Skeletal muscle tissue (tissue), 4 donors: ENCODE results near the gene CES3. TPM values are rescaled to one million over a fixed set of nuclear protein-coding genes. Genes with fewer than 3 reads are reported as not detected.

Experiments
- H3K27ac ChIP-seq: one replicate; pipeline ENCODE4 v1.7.0; 2013; ENCODE audit warnings: mild to moderate bottlenecking, low read depth, low read length, inconsistent platforms
- H3K27me3 ChIP-seq, 3 donors: one replicate each; pipeline ENCODE4 v1.7.0; 2013; ENCODE audit warnings: low read length in 3 of 3; ENCODE audit not compliant: control insufficient read depth in 3 of 3, insufficient read depth in 3 of 3
- H3K36me3 ChIP-seq, 3 donors: one replicate each; pipeline ENCODE4 v1.7.0; 2013; ENCODE audit warnings: low read length in 3 of 3; ENCODE audit not compliant: control insufficient read depth in 3 of 3, insufficient read depth in 3 of 3
- H3K4me1 ChIP-seq, 3 donors: one replicate each; pipeline ENCODE4 v1.7.0; 2013; ENCODE audit warnings: low read length in 3 of 3, mild to moderate bottlenecking in 3 of 3; ENCODE audit not compliant: control insufficient read depth in 3 of 3, insufficient read depth in 3 of 3
- H3K4me3 ChIP-seq, 3 donors: one replicate each; pipeline ENCODE4 v1.7.0; 2013; ENCODE audit warnings: low read length in 3 of 3
- H3K9ac ChIP-seq, 3 donors: one replicate each; pipeline ENCODE4 v1.7.0; 2013; ENCODE audit warnings: low read length in 3 of 3, mild to moderate bottlenecking in 3 of 3, moderate library complexity in 2 of 3, low read depth in 1 of 3
- H3K9me3 ChIP-seq, 3 donors: one replicate each; pipeline ENCODE4 v1.7.0; 2013; ENCODE audit warnings: low read length in 3 of 3; ENCODE audit not compliant: control insufficient read depth in 3 of 3
- total RNA-seq: library from RNA; depleted of rRNA; stranded (reverse); fragments of >200 nt; gene quantifications from one replicate; pipeline ENCODE4 v1.2.3, GENCODE V29; 2014
- donor health status: Osteomylitis.

CES3 gene
- total RNA-seq, 1 donor from 2014 or later: 0.52 TPM

DNA sequence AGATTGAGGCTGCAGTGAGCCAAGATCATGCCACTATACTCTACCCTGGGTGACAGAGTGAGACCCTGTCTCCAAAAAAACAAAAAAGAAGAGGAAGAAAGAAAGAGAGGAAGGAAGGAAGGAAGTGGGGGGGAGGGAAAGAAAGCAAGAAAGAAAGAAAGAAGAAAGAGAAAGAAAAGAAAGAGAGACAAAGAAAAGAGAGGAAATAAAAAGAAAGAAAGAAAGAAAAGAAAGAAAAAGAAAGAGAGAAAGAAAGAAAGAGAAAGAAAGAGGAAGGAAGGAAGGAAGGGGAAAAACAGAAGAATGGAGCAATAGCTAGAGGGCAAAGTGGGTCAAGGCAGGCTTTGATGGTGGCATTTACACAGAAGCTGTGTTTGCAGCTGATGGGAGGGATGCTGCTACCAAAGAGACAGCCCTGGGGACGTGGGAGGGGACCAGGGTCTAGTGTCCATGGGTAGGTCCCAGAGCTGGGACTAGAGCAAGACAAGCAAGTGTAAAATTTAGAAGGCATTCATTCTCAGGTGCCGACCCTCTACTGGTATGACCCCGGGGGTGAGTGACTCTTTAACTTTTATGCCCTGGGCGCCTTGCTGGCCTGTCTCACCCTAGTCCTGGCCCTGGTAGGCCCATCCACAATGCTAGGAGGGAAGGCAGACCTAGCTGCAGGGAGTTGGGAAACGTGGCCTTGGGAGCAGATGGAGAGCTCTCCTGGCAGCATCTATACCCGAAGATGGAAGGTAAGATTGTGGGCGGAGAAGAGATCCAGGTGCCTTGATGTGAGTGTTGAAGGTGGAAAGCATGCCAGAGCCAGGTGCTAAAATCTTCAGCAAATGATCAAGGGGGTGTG is 2.0 kb upstream of the CES3 start:
- no peak overlapping the region for H3K4me3 ChIP-seq
- no peak overlapping the region for H3K27ac ChIP-seq
- no peak overlapping the region for H3K9ac ChIP-seq
- peaks cover 14 to 25% (median 16%) of the 10 kb centered on the region in 3 donors for H3K4me1 ChIP-seq
- H3K27me3 ChIP-seq: peaks cover 0 to 2% (median 0%) of the 10 kb centered on the region in 3 donors
- no peaks in the 10 kb centered on the region for H3K9me3 ChIP-seq
- peaks cover 0 to 19% (median 12%) of the 10 kb centered on the region in 3 donors for H3K36me3 ChIP-seq

DNA sequence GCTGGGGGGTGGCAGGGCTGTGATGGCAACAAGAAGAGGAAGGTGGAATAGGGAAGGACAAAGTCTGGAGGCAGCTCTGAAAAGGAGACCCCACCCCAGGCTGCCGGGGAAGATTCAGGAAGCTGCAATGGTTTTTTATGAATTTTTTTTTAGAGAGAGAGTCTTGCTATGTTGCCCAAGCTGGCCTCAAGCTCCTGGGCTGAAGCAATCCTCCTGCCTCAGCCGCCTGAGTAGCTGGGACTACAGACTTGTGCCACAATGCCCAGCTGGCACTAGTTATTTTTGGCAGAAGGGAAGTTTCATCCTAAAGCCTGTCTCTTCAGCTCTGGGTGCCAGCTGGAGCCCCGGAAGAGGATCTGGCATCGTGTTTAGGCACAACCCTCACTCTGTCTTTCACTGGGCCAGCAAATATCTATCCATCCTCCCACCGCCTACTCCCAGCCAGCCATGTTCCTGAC is 1.3 kb upstream of the CES3 start:
- Histone ChIP-seq H3K4me3 (no peak overlapping the region), H3K27ac (no peak overlapping the region), H3K27me3 (peaks cover 0 to 2% (median 0%) of the 10 kb centered on the region in 3 donors), H3K36me3 (peaks cover 0 to 26% (median 17%) of the 10 kb centered on the region in 3 donors), H3K9ac (peak overlapping the region in 1 of 3 donors; percentile 11), H3K4me1 (peaks cover 14 to 22% (median 16%) of the 10 kb centered on the region in 3 donors), H3K9me3 (no peaks in the 10 kb centered on the region)

DNA sequence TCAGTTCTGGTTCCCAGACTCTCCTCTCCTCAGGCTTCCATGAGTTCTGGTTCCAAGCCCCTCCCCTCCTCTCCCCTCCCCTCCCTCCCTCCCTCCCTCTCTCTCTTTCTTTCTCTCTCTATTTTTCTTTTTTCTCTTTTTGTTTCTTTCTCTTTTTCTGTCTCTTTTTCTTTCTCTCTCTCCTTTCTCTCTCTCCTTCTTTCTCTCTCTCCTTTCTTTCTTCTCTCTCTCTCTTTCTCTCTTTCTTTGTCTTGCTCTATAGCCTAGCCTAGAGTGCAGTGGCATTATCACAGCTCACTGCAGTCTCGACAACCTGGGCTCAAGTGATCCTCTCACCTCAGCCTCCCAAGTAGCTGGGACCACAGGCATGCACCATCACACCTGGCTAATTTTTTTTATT is 796 bp upstream of the CES3 start:
- H3K27ac ChIP-seq: no peak overlapping the region

DNA sequence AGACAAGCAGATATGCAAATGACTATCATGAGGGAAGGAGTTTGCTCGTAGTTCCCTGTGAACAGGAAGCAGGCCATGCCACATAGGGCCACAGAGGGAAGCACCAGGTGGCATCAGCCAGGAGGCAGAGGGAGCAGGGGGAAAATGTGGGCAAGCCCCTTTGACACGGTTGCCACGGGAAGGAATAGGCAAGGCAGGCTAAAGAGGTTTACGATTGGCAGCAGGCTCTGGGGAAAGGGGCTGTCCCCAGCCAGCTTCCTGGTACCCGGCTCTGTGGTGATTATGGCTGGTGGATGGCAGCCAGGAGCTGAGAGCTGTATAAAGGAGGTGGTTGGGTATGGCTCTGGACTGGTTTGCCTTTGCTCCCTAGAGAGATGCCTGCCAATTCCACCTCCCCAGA is 848 bp downstream of the CES3 start:
- Histone ChIP-seq H3K9me3 (no peaks in the 10 kb centered on the region), H3K4me1 (peaks cover 14 to 20% (median 16%) of the 10 kb centered on the region in 3 donors), H3K27ac (no peak overlapping the region), H3K4me3 (no peak overlapping the region), H3K36me3 (peaks cover 0 to 42% (median 23%) of the 10 kb centered on the region in 3 donors), H3K27me3 (peaks cover 0 to 2% (median 0%) of the 10 kb centered on the region in 3 donors), H3K9ac (no peak overlapping the region)

More for the DNA sequence above, 796 bp upstream of the CES3 start:
- peaks cover 0 to 30% (median 17%) of the 10 kb centered on the region in 3 donors for H3K36me3 ChIP-seq
- no peak overlapping the region for H3K4me3 ChIP-seq
- peaks cover 14 to 20% (median 16%) of the 10 kb centered on the region in 3 donors for H3K4me1 ChIP-seq
- no peak overlapping the region for H3K9ac ChIP-seq
- peaks cover 0 to 2% (median 0%) of the 10 kb centered on the region in 3 donors for H3K27me3 ChIP-seq
- no peaks in the 10 kb centered on the region for H3K9me3 ChIP-seq

DNA sequence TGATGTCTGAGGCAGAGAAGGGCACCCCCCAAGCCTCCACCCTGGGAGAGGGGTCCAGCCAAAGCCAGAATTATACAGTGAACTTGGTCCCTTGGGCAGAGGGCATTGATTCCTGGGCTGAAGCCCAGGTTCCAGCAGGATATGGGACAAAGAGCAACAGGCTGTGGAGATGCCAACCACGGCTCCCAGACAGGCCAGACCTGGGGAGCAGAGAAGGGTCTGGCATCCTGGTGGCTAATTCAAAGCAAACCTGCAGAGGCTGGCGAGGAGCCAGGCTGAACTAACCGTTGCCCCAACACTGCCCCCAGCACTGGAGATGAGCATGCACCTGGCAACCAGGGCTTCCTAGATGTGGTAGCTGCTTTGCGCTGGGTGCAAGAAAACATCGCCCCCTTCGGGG is 3.0 kb downstream of the CES3 start:
- Histone ChIP-seq H3K27me3 (peaks cover 0 to 2% (median 0%) of the 10 kb centered on the region in 3 donors), H3K27ac (no peak overlapping the region), H3K36me3 (peaks cover 6 to 50% (median 26%) of the 10 kb centered on the region in 3 donors), H3K4me3 (no peak overlapping the region), H3K9me3 (no peaks in the 10 kb centered on the region), H3K4me1 (peaks cover 12 to 18% (median 15%) of the 10 kb centered on the region in 3 donors), H3K9ac (no peak overlapping the region)

DNA sequence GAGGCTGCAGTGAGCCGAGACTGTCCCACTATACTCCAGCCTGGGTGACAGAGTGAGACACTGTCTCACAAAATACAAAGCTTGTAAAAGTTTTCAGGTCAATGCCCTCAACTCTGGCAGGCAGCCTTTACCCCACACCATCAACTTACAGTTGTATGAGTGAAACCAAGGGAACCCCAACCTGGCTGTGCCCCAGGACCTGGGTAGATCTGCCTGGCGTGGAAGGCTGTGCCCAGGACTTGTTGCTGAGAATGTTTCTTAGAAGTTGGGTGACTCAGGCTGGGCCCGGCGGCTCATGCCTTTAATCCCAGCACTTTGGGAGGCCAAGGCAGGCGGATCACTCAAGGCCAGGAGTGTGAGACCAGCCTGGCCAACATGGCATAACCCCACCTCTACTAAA is 7.8 kb downstream of the CES3 start:
- H3K9me3 ChIP-seq: no peaks in the 10 kb centered on the region
- H3K9ac ChIP-seq: no peak overlapping the region
- H3K27me3 ChIP-seq: no peaks in the 10 kb centered on the region
- no peaks in the 10 kb centered on the region for H3K4me1 ChIP-seq
- H3K4me3 ChIP-seq: no peak overlapping the region
- no peak overlapping the region for H3K27ac ChIP-seq
- H3K36me3 ChIP-seq: peaks cover 15 to 55% (median 32%) of the 10 kb centered on the region in 3 donors

DNA sequence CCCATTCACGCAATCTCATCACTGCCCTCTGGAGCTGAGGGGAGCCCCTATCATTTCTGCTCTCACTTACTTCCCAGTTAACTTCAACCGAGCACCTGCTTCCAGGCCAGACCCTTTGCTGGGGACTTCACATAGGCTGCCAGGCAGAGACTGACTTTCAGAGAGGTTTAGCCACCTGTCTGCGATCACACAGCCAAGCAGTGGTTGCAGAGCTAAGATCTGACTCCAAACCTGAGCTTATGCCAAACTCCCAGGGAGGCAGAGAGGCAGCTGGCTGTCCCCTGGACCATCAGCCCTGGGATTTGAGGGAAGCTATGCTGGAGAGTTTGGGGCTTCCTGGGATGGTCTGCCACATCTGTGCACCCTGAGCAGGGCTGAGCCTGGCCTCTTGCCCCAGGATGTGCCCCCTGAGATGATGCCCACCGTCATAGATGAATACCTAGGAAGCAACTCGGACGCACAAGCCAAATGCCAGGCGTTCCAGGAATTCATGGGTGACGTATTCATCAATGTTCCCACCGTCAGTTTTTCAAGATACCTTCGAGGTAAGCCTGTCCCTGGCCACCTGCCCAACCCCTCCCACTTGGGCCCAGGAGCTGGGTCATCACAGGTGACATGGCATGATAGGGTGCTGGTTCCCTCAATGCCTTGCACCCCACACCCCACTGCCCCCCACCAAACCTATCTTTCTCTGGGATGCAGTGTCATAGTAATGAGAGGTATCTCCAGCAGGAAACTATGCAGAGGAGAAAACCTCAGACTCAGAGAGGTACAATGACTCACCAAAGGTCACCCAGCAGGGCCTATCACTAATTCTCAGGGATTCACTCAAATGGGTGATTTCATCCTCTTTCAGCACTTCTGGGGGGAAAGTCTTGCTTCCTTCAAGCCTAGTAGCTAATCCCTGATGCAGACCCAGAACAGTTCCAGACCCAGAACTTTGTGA is 10.0 kb downstream of the CES3 start:
- H3K4me3 ChIP-seq: no peak overlapping the region
- no peak overlapping the region for H3K27ac ChIP-seq
- H3K36me3 ChIP-seq: peaks cover 15 to 40% (median 23%) of the 10 kb centered on the region in 3 donors

DNA sequence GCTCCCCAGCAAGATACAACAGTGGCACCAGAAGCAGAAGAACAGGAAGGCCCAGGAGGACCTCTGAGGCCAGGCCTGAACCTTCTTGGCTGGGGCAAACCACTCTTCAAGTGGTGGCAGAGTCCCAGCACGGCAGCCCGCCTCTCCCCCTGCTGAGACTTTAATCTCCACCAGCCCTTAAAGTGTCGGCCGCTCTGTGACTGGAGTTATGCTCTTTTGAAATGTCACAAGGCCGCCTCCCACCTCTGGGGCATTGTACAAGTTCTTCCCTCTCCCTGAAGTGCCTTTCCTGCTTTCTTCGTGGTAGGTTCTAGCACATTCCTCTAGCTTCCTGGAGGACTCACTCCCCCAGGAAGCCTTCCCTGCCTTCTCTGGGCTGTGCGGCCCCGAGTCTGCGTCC is 11.9 kb downstream of the CES3 start:
- peaks cover 0 to 5% (median 0%) of the 10 kb centered on the region in 3 donors for H3K4me1 ChIP-seq
- H3K36me3 ChIP-seq: peaks cover 9 to 28% (median 17%) of the 10 kb centered on the region in 3 donors
- H3K9ac ChIP-seq: no peak overlapping the region
- no peak overlapping the region for H3K27ac ChIP-seq
- no peaks in the 10 kb centered on the region for H3K27me3 ChIP-seq
- no peak overlapping the region for H3K4me3 ChIP-seq
- no peaks in the 10 kb centered on the region for H3K9me3 ChIP-seq

More for the DNA sequence above, 10.0 kb downstream of the CES3 start:
- Histone ChIP-seq H3K9ac (no peak overlapping the region), H3K27me3 (no peaks in the 10 kb centered on the region), H3K9me3 (no peaks in the 10 kb centered on the region), H3K4me1 (no peaks in the 10 kb centered on the region)

DNA sequence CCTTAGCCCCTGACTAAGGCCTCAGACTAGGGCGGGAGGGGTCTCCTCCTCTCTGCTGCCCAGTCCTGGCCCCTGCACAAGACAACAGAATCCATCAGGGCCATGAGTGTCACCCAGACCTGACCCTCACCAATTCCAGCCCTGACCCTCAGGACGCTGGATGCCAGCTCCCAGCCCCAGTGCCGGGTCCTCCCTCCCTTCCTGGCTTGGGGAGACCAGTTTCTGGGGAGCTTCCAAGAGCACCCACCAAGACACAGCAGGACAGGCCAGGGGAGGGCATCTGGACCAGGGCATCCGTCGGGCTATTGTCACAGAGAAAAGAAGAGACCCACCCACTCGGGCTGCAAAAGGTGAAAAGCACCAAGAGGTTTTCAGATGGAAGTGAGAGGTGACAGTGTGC is 12.7 kb downstream of the CES3 start:
- Histone ChIP-seq H3K9me3 (no peaks in the 10 kb centered on the region), H3K27me3 (no peaks in the 10 kb centered on the region), H3K27ac (no peak overlapping the region), H3K9ac (no peak overlapping the region), H3K4me3 (no peak overlapping the region), H3K36me3 (peaks cover 9 to 28% (median 17%) of the 10 kb centered on the region in 3 donors), H3K4me1 (peaks cover 0 to 5% (median 0%) of the 10 kb centered on the region in 3 donors)
